Measurements from ENCODE around the gene RAB17. TPM values are rescaled to one million over a fixed set of nuclear protein-coding genes. Genes with fewer than 3 reads are reported as not detected.

Gene RAB17
- total and polyA plus RNA-seq, 2 of the 4 experiments (the other 2 are of a cell fraction) = 0.41 TPM; not detected in 1

- Histone ChIP-seq H3K27ac (ENCODE audit: insufficient read depth, low read length) (no peak overlapping the region), H3K4me3 (ENCODE audit: insufficient read depth, low read depth, low read length) (no peak overlapping the region), H4K5ac (ENCODE audit: low read depth, low read length) (no peak overlapping the region), H2AK5ac (ENCODE audit: low read depth, low read length) (no peak overlapping the region), H2BK5ac (ENCODE audit: low read depth, low read length, poor library complexity, severe bottlenecking) (no peak overlapping the region), H3K9me1 (ENCODE audit: insufficient read depth, low read length) (peaks cover 8% of the 10 kb centered on the region), H2AFZ (replicated peaks; ENCODE audit: low read length, poor library complexity) (no peak overlapping the region), H4K91ac (ENCODE audit: insufficient read depth, low read depth, low read length) (no peak overlapping the region), H3K9me3 (ENCODE audit: control insufficient read depth, insufficient read depth, low read length) (no peaks in the 10 kb centered on the region), H3K4me1 (ENCODE audit: control insufficient read depth, insufficient read depth, low read length) (peaks cover 4% of the 10 kb centered on the region; the same call in 1 of the 2 replicates), H3K4ac (ENCODE audit: low read depth, low read length) (no peak overlapping the region), H4K20me1 (ENCODE audit: insufficient read depth, low read length) (no peaks in the 10 kb centered on the region; the same call in 1 of the 2 replicates), H3K4me2 (ENCODE audit: low read depth, low read length) (no peak overlapping the region), H2AK9ac (replicated peaks; ENCODE audit: low read depth, low read length, poor library complexity) (no peak overlapping the region), H3K18ac (ENCODE audit: low read depth, low read length) (no peak overlapping the region), H2BK20ac (ENCODE audit: low read depth, low read length) (no peak overlapping the region), H3K79me1 (ENCODE audit: low read depth in 1 of 2, low read length in 2 of 2) (no peaks in the 10 kb centered on the region; a peak in 1 of 4 replicates), H3K27me3 (ENCODE audit: control insufficient read depth, insufficient read depth, low read length) (no peaks in the 10 kb centered on the region), H3K36me3 (ENCODE audit: control insufficient read depth, insufficient read depth, low read length) (no peaks in the 10 kb centered on the region), H2BK15ac (ENCODE audit: low read depth, low read length) (no peak overlapping the region), H2BK120ac (ENCODE audit: low read depth, low read length) (no peak overlapping the region), H4K8ac (ENCODE audit: low read depth in 2 of 2, low read length in 2 of 2) (no peak overlapping the region), H3K23ac (ENCODE audit: low read depth, low read length) (no peak overlapping the region), H3K14ac (replicated peaks; ENCODE audit: low read depth, low read length) (no peak overlapping the region), H3K56ac (ENCODE audit: extremely low read depth, insufficient read depth, low read length) (no peak overlapping the region), H3K9ac (ENCODE audit: low read depth, low read length) (no peak overlapping the region)
- ATAC-seq (ENCODE audit: low read depth) = no peak
- WGBS, 2 experiments (ENCODE audit: extremely low coverage in 2 of 2, insufficient read length in 1 of 2) = 67% methylated on average over 18 of the region's 29 CpGs; no CpG with 5 or more reads in 1 of the 2 experiments
- DNase-seq = no peak
- dilution Hi-C loops (cut with HindIII; ENCODE audit: low sequenced_read_pairs, unreplicated experiment) (no loop called here), in situ Hi-C loops (cut with MboI; ENCODE audit: low sequenced_read_pairs) (no loop called here), intact Hi-C loops (cut with micrococcal nuclease) (no loop called here)
- CTCF ChIA-PET = no interaction called here
- no TSS peak for BruUV-seq (replicated peaks)
- POLR2A ChIA-PET (ENCODE audit: unreplicated experiment) = no interaction called here
- TF ChIP-seq RCOR1 (IDR thresholded peaks at IDR 0.05; ENCODE audit: insufficient replicate concordance, low read length) = no peak
- TF ChIP-seq ELK1 (IDR thresholded peaks at IDR 0.05; ENCODE audit: borderline replicate concordance, low read depth, low read length) = no peak
- no peak for TF ChIP-seq MAZ (IDR thresholded peaks at IDR 0.05; ENCODE audit: borderline replicate concordance, low read depth, low read length)
- TF ChIP-seq NFE2L2 (IDR thresholded peaks at IDR 0.05; ENCODE audit: low read depth, low read length) = no peak
- TF ChIP-seq USF2 (IDR thresholded peaks at IDR 0.05; ENCODE audit: low read depth, low read length) = no peak
- TF ChIP-seq RAD21 (IDR thresholded peaks at IDR 0.05; ENCODE audit: low read length) = no peak
- TF ChIP-seq SMC3 (IDR thresholded peaks at IDR 0.05; ENCODE audit: low read depth, low read length) = no peak
- TF ChIP-seq CTCF (conservative IDR thresholded peaks at IDR 0.05; ENCODE audit: low read depth, low read length) = no peak
- TF ChIP-seq CEBPB (IDR thresholded peaks at IDR 0.05; ENCODE audit: low read depth, low read length) = no peak
- no peak for TF ChIP-seq MAFK (IDR thresholded peaks at IDR 0.05; ENCODE audit: low read depth, low read length)
- TF ChIP-seq CHD1 (IDR thresholded peaks at IDR 0.05; ENCODE audit: low read depth, low read length) = no peak
- no peak for TF ChIP-seq POLR2A (IDR thresholded peaks at IDR 0.05; ENCODE audit: low read depth, low read length)
- TF ChIP-seq FOS (IDR thresholded peaks at IDR 0.05; ENCODE audit: low read depth, low read length) = no peak
- TF ChIP-seq MXI1 (IDR thresholded peaks at IDR 0.05; ENCODE audit: borderline replicate concordance, low read depth, low read length) = no peak
- TF ChIP-seq RFX5 (IDR thresholded peaks at IDR 0.05; ENCODE audit: low read depth, low read length) = no peak
Measured at GRCh38 chr2:237538001-237538720, 52.4 kb downstream of the RAB17 start.

All from IMR-90 (cell line).